GM18873 (cell line): ENCODE results near the gene MBD6.
A peak's percentile ranks its signal among the peaks of the same experiment; 100 is the strongest.
"Not testable (repeated sequence)": the region's sequence is repeated elsewhere in the genome, so short reads cannot be mapped to it uniquely, and the experiment has no call there.

ENCODE experiments used
- ATAC-seq: cut with Tn5 transposase; IDR thresholded peaks from one replicate; pipeline ENCODE4 v1.9.1; 2021; ENCODE audit warnings: mild to moderate bottlenecking, moderate library complexity, moderate number of reproducible peaks; ENCODE audit not compliant: unreplicated experiment, low FRiP score

MBD6 gene

DNA sequence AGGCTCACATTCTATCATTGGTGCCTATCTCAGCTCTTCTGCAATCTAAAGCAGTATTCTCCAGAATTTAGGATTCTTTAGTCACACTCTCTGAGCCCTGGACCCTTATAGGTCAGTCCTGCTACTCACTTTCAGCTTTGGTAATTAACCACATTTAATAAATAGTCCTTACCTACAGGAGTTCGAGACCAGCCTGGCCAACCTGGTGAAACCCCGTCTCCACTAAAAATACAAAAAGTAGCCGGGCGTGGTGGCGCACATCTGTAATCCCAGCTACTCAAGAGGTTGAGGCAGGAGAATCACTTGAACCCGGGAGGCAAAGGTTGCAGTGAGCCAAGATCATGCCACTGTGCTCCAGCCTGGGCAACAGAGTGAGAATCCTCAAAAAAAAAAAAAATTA, 8.9 kb upstream of the MBD6 start:
- not testable (repeated sequence) for ATAC-seq

DNA sequence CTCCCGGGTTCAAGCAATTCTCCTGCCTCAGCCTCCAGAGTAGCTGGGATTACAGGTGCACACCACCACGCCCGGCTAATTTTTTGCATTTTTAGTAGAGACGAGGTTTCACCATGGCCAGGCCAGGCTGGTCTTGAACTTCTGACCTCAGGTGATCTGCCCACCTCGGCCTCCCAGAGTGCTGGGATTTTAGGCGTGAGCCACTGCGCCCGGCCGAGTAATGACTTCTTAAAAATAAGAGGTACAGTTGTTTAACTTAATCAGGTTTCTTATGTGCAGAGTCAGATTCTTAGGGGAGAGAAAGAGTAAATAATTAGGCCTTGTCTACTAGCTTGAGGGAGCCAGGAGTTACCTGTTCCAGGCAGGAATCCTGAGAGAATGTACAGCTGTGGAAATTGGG, 8.4 kb upstream of the MBD6 start:
- not testable (repeated sequence) for ATAC-seq

DNA sequence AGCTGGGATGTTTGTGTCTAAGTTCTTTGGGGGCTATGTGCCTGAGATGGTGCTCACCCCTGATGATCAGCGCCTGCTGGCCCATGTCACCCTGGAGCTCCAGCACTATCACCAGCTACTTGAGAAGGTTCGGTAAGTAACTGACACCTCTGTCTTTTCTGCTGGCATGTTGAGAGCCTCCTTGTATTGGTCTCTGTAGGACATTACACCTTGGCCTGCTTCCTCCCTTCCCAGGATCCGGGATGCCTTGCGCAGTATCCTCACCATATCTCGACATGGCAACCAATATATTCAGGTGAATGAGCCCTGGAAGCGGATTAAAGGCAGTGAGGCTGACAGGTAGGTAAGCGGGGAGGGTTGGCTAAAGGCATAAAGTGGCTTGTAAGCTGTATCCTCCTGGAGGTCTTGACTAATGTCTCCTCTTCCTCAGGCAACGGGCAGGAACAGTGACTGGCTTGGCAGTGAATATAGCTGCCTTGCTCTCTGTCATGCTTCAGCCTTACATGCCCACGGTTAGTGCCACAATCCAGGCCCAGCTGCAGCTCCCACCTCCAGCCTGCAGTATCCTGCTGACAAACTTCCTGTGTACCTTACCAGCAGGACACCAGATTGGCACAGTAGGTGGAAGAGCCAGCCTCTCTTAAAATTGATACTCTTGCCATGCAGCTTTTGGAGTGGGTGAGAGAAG, 7.8 kb upstream of the MBD6 start:
- ATAC-seq = no peak

DNA sequence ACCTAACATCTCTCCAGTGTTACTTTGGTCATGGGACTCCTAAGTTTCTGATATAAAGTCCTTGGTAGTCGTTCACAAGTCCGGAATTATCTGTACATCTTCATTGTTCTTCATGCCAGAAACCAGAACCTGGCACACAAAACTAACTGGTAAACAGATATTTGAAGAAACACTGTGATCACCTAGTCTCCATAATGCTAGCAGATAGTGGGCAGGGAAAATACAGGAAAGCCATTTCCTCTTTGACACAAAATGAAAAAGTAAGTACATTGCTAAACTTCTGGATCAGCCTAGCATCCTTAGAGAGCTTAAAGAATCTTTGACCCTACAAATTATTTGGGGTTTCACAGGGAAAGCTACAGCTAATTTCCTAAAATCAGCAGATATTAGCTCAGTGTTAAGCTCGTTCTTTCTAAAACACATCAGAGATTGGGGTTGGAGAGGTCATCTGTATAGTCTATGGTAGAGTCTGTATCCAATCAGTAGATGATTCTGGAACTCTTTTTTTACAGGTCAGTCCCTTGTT, 7.2 kb upstream of the MBD6 start:
- no peak for ATAC-seq

DNA sequence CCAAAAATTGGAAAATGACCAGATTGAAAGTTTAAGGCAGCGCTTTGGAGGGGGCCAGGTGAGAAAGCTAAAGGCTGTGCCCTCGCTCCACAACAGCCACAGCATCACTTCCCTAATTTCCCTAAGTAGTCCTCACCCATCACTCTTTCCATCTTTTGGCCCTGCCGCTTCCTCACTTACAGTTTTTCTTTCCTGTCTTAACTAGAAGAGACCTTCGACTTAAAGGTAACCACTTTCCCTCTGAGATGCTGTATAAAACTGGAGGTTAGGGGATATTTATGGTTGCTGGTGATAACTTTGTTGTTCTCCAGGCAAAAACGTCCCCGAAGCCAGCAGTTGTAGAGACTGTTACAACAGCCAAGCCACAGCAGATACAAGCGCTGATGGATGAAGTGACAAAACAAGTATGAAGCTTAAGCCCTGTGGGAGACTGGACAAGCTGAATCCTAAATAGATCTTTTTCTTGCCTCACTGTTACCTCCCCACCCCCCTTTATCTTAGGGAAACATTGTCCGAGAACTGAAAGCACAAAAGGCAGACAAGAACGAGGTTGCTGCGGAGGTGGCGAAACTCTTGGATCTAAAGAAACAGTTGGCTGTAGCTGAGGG, 6.6 kb upstream of the MBD6 start:
- no peak for ATAC-seq

DNA sequence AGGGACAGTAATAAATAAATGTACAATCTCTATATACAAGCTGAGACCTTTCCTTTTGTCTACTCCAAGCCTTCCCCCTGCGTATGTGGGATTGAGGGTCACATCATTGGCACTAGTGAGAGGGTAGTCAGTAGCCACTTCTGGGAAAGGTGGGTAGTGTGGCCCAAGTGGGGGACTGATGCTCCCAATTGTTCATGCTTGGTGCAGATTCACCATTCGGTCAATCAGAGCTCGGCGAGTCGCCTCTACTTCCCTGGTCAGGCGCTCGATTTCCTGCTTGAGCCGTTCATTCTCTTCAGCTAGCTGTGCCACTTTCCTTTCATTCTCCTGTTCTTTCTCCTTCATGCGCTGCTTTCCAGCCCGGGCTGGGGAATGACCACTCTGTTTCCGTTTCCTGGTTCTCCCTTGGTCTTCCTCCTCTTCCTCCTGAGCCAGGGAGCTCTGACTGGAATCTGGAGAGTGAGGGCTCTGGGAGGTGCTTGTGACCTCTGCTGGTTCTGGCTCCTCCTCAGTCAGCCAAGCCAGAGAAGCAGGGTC, 5.9 kb upstream of the MBD6 start:
- ATAC-seq = no peak

DNA sequence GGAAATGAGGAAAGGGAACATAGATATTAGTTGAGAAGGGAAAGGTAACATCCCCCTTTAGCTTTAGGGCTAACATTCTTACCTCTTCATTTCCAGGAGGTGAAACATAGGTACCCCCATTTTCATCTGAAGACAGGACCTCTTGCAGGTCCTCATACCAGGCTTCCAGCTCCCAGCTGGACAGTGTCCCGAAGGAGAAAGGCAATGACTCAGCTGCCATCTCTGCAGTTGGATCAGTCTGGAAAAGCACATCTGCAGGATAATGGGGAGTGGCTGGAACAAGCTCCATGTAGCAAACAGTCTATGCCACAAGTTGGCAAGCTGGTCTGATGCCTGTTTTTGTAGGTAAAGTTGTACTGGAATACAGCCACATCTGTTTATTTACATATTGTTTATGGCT, 5.4 kb upstream of the MBD6 start:
- no peak for ATAC-seq

DNA sequence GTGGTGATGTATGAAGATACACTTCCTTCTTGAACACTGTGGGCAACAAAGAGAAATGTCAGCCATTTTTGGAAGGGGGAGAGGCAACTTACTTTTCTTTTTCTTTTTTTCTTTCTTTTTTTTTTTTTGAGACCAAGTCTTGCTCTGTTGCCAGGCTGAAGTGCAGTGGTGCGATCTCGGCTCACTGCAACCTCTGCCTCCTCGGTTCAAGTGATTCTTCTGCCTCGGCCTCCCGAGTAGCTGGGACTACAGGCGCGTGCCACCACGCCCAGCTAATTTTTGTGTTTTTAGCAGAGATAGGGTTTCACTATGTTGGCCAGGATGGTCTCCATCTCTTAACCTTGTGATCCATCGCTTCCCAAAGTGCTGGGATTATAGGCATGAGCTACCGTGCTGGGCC, 4.9 kb upstream of the MBD6 start:
- not testable (repeated sequence) for ATAC-seq

DNA sequence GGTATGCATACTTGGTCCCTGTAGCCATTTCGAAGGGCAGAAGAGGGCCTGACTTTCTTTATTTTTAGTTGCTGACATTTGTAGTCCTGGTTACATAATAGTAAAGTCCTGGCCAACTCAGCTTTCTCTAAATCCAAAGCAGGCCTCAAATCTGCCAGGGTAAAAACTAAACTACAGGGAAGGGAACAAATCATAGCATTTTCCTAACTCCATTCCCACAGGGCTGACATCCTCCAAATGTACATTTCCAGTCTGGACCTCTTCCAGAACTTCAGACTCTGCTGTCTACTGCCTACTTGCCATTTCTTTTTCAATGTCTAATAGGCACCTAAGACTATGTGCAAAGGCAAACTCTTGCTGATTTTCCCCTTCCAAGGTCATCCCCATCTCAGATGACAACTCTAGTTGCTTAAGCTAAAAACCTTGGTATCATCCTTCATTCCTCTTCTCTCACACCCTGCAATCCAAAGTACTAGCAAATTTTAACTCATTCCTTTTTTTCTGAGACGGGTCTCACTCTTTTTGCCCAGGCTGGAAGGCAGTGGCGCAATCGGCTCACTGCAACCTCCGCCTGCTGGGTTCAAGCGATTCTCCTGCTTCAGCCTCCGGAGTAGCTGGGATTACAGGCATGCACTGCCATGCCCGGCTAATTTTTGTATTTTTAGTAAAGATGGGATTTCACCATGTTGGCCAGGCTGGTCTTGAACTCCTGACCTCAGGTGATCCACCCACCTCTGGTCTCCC, 4.3 kb upstream of the MBD6 start:
- ATAC-seq = no peak

DNA sequence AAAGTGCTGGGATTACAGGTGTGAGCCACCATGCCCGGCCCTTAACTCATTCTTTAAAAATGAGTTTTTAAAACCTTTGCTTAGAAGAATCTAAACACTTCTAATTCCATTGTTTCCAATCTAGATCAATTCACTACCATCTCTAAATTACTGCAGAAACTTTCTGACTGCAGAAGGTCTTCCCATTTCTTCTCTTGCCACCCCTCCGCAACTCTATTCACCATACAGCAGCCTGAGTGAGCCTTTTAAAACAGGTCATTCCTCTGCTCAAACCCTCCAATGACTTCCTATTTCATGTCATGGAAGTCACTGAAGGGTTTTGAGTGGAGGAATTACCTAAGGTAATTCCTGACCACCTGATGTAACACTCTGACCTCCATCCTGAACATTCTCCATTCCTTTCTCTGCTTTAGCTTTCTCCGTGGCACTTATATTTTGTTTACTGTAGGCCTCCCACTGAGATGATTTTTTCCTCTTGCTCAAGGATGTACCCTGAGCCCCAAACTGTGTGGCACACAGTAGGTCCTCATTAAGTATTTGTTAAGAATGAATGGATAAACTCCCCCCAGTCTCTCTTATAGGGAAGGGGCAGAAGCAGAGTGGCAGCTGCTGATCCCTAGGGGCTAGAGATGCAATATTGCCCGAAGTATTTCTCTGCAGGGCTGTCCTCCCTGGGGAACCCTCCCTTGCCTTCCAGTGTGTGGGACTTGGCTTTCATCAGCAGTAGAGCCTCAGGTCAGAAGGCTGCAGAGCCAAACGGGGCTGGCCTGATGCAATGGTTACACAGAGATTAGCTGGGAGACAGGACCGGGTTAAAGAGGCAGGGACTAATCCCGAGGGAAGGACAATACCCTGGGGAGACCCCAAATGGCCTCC, 3.5 kb upstream of the MBD6 start:
- no peak for ATAC-seq

DNA sequence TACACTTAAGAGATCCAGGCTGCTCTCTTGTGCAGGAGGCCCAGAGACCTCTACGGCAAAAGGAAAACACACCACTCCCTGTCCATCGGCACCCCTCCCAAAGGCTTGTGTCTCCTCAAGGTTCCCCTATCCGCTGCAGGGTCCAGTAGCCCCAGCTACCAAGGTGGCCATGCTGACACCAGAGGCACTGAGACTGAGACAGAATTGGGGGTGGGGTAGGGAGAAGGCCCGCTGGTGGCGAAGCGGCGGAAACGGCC, 2.9 kb upstream of the MBD6 start:
- ATAC-seq = peak; percentile 2

DNA sequence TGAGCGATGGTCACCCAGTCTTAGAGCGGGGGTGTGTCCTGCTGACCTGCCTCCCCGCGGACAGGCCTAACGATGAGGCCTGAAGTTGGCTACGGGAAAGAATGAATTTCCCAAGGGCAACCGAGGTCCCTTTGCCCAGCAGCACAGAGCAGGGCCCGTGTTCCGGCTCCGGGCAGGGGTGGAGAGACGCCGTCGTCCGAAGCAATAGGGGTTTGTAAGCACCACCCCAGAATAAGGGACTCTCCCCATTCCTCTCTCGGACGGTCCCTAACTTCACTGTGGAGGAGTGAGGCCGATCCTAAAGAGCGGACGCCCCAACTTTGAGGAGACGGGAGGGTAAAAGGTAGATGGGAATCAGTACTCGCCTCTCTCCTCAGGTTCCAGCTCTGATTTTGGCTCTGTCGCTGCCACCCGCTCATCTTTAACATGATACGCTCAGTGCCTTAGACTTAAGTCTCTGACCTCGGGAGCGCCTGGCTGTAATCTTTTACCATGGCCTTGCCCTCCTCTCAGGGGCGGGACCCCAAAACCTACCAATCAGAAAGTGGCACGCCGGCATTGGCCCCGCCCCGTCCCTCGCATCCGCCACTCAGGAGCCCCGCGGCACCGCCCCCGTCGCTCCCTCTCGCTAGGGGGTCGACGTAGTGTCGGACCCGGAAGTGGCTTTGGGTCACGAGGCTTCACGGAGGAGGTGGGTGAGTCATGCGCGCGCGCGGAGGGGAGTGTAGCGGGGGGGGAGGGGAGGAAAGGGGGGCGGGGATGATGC, 2.4 kb upstream of the MBD6 start, which contains the start of gene DDIT3:
Gene DDIT3, minus strand, starts transcription at position 462 of the 766 bp plus-strand sequence. CDS start 3,108 bp downstream, outside the sequence.
- ATAC-seq = peak; percentile 66

DNA sequence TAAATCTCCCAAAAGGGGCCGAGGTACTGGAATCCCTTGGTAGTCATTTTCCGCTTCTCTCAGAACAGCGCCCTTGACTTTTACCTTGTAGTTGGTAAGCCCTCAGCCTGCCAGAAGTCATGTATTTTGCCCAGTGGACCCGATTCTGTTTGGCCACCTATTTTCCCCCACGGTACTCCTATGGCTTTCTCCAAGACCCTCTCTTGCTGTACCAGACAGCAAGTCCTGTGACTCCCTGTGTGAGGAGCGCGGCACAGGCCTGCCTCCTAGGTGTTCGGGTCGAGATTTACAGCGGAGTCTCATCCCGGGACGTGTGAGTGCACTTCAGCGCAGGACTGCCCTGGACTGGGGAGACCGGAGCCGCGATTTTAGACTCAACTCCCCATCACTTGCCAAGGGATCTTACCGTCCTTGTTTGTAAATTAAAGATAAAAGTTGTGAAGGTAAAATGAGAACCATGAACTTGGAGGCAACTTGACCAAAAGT, 1.1 kb upstream of the MBD6 start:
- ATAC-seq = no peak

DNA sequence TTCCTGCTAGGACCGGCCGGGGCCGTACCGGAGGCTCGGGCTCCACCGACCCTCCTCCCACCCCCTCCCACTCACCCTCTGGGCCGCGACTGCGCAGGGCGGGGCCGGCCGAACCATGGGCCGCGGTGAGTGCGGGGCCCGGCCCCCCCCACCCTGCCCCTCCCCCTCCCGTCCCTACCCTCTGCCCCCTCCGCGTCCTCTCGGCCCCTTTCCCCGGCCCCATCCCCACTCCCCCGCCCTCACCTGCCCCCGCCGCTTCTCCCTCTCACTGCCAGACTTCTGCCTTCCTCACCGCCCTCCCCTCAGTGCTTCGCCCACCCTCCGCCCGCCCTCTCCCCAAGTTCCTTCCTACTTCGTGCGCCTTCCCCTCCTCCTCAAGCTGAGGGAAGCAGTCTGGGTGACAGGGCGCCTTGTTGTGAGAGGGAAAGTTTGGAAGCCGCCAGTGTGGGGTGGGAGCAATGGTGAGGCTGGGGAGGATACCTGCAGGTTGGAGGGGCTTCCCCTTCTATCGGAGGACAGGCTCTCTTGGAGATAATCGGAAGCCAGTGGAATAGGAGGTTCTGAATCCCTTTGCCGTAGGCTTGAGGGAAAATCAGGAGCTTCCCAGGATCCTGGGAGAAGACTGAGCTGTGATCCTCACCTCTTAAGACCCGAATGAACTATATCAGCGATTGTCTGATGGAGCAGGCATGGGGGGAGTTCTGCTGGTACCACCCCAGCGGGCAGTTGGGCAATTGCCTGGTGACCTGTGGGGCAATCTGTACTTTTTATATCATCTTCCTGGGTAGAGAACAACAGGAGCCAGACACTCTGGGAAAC, 472 bp downstream of the MBD6 start:
- ATAC-seq = no peak

DNA sequence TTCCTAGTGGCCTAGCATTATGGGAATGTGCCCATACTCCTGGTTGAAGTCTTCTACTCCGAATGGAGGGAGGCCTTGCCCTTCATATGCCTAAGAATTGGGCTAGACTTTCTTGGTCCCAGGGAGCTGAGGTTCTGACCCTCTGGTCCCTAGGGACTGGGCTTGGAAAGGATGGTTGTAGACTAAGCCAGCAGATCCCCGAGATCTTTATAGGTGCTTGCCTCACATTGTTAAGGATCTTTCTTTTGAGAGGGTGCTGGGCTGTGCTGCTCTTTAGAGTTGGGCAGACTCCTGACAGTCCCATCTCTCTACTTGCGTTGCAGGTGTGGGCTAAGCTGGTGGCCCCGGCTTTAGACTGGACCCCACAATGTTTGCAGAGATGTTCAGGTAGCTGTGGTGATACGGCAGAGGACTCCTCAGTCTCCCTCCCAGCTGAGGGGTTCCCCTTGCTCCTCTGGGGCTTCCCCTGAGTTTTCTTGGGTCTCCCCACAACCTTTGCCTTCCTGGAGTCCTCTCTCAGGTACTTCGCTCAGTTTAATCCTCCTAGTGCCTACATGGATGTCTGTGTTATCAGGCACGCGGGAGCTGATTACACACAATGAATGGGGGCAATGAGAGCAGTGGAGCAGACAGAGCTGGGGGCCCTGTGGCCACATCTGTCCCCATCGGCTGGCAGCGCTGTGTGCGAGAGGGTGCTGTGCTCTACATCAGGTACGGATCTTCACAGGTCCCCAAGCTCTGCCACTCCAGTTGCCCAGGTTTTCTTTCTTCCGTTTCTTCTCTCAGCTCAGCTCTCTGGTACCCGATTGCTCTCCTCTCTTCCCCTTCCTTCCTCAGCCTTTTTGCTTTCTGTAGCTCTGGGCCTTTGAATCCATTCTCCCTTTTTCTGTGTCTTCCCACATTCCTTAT, 1.3 kb downstream of the MBD6 start:
- no peak for ATAC-seq

DNA sequence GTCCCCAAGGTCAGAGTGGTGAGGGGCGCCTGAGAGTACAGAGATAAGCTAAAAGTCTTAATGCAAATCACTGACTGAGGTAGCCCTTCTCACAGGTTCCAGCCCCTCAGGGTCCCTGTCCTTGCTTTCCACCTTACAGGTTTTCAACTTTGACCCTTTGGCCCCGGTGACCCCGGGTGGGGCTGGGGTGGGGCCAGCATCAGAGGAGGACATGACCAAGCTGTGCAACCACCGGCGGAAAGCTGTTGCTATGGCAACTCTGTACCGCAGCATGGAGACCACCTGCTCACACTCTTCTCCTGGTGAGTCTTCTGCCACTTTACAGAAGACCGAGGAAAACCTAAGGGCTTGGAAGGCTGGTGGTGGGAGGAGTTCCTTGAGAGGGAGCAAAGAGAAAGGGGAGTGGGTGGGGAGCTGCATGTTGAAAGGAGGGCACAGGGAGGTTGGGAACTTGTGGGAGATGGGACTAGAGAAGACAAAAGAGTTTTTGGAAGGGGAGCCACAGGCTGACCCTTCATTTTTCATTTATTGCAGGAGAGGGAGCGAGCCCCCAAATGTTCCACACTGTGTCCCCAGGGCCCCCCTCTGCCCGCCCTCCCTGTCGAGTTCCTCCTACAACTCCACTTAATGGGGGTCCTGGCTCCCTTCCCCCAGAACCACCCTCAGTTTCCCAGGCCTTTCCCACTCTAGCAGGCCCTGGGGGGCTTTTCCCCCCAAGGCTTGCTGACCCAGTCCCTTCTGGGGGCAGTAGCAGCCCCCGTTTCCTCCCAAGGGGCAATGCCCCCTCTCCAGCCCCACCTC, 2.4 kb downstream of the MBD6 start:
- ATAC-seq = no peak
